DMS 273 (cell line): ENCODE results near the gene SMIM28.

Source experiments
- DNase-seq: peaks from one replicate; lab custom pipeline; 2025; ENCODE audit not compliant: unreplicated experiment; lab: John Stamatoyannopoulos, UW

SMIM28 gene

DNA sequence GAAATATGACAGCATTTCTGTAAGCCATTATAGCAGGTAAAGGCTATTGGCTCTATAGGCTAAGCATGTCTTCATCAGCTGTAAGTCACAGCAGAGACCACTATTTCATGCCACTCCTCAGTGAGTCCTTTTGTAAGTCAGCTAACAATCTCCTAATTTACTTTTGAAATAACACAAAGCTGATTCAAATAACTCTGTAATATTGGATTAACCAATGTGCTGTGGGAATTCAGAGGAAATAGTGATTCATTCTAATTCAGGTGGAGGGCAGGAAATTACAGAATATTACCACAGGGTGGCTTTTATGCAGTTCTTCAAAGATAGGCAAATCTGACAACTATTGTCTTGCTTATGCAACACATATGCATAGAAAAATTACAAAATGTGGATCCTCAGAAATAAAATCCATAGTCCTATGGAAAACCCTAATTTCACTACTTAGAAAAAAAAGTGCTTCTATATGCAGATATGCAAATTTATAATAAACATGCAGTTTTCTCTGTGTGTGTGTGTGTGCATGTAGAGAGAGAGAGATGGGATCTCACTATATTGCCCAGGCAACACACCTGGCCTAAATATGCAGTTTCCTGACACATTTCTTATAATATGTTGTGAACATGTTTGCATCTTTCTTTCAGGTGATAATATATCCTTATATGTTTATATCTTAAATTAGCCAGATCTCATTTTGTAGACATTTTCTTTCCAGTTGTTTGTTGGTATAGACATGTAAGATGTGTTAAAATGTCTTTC is 4.8 kb upstream of the SMIM28 start:
- no peak for DNase-seq

DNA sequence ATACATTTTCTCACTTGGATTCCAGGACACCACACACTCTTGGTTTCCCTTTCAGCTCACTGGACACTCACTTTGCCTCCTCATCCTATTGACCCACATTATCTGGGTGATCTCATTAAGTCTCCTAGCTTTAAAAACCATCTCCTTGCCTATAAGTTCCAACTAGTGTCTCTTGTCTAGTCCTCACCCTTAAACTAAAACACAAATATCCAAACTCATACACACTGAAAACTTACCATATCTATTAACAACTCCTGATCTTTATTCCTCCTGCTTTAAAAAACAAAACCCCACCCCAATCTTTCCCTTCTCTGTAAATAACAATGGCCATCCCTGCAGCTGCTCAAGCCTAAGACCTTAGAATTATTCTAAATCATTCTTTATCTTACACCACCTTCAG is 3.5 kb upstream of the SMIM28 start:
- no peak for DNase-seq

DNA sequence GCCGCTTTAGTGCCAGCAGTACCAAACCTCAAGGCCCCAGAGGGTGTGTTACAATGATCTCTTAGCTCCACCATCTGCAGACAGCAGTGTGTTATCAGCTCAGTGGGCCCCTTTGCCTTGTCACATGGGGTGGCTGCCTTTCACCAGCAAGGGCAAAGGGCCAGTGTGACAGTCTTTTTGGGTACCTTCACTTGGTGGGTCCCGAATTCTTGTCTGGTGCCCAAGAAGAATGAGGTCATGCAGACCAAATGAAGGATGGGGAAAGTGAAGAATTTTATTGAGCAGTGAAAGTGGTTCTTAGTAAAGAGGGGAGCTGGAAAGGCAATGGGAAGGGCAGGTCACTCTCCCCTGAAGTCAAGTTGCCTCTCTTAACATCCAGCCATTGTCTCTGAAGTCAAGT is 2.9 kb upstream of the SMIM28 start:
- no peak for DNase-seq

DNA sequence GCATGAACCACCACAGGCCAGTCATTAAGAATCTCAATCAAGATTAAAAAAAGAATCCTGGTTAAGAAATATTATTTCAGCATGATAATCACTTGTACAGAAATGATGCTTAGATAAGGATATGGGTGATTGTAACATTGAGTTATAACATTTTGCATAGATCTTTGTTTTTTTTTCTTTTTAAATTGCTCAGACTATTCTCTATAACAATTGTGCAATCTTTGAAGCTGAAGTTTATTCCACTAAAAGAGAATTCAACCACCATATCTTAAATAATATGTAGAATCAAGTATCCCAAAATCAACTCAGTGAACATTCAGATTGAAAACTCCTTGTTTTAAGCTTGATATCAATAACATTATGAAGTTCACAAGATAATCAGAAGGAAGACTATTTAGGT is 663 bp upstream of the SMIM28 start:
- no peak for DNase-seq

DNA sequence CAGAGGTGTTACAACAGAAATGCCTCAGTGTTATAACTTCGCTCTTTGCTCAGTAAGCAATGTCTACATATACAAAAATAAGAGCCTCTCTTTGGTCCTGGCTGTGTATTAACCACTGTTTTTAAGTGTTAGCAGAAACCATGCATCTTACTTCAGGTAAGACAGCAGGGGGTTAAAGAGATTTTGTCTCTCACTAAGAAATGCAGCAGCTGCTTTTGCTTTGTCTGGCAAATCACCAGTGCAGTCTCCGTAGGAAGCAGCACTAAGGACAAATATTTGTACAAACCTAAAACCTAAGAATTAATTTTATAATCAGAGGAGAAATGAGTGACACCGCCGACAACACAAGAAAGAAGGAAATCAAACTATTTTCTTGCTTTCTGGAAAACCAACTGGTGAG is 758 bp downstream of the SMIM28 start:
- DNase-seq, result no peak

DNA sequence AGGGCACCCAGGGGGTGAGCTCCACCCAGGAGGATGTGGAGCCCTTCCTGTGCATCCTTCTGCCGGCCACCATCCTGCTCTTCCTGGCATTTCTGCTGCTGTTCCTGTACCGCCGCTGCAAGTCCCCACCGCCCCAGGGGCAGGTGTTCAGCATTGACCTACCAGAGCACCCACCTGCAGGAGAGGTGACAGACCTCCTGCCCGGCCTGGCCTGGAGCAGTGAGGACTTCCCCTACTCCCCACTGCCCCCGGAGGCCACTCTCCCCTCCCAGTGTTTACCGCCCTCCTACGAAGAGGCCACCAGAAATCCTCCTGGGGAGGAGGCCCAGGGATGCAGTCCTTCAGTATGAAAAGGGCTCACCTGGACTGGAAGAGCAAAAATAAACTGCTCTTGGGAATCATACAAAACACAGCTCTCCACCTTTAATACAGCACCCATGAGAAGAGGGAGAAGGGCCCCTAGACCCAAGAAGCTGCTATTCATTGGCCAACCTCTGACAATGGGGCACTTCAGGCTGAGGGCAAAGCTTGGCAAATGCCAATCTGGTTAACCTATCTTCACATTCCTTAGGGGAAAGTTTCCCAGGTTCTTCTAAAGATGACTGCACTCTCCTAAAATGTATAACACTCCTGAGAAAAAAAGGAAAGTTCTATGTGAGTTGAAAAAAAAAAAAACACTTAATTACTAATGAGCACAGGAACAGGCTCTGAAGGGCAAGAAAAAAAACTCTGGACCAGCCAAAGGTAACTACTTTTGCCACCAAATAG is 5.0 kb downstream of the SMIM28 start:
- DNase-seq, result no peak

DNA sequence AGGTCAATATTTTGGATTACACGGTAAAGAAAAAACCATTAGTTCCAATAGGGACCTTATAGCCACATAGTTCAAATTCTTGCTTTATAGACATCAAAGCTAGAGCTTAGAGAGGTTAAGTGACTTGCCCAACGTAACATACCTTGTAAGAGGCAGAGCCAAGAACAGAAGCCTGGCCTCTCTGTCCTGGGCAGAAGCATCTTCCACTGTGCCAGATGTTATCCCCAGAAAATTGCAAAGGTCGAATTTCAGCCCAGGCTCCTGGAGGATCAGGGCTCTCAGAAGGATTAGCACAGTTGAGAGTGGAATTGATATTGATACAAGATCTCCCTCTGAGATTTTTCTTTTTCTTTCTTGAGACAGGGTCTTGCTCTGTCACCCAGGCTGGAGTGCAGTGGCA is 6.1 kb downstream of the SMIM28 start:
- DNase-seq, result peak; percentile 37

DNA sequence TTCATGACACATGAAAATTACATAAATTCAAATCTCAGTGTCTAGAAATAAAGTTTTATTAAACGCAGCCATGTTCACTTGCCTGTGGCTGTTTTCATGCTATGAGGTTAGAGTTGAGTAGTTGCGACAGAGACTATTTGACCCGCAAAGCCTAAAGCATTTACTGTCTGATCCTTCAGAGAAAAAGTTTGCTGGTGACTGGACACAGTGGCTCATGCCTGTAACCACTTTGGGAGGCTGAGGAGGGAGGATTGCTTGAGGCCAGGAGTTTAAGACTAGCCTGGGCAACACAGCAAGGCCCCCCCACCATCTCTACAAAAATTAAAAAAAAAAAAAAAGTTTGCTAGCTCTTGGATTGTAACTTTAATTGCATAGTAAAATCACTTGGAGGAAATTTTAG is 9.2 kb downstream of the SMIM28 start:
- no peak for DNase-seq

DNA sequence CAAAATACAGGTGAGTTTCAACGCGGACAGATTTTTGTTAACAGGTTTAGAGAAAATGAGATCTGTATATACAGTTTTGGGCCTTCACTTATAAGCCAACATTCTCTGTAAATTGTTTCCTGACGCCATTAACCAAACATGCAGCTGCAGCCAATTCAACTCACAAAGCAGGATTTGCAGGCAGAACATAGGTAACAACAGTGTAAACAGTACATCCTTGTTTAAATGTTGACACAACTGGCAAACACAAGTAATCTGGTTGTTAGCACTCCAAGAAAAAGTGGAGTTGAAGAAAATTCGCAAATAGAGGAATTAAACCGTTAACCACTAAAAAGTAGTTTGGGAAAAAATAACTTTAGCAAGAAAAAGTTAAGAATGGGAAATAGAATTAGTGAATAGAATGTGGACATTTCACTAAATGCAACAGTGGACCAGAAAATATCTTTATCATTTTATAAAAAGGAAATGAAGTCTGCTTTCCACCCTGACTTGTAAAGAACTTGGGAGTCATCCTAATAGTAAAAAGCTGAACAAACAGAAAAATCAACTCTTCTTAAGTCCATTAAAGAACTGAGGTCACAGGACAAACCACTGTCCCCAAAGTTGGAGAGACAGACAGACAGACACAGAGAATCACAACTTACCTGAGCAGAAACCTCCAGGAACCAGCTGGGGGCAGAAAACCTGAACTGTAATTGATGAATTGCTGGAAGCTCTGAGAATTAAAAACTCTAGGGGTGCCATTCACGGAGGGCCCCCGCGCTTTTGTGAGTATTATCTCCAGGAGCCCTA is 10.1 kb downstream of the SMIM28 start:
- DNase-seq, result no peak

DNA sequence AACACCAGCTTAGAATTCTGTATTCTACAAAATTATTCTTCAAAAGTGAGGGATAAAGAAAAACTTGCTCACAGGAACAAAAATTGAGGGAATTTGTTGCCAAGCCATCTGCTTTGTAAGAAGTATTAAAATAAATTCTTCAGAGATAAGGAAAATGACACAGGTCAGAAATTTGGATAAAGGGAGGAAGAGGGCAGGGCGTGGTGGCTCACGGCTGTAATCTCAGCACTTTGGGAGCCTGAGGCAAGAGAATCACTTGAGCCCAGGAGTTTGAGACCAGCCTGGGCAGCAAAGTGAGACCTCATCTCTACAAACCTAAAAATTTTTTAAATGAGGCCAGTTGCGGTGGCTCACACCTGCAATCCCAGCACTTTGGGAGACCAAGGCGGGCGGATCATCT is 11.8 kb downstream of the SMIM28 start:
- no peak for DNase-seq

DNA sequence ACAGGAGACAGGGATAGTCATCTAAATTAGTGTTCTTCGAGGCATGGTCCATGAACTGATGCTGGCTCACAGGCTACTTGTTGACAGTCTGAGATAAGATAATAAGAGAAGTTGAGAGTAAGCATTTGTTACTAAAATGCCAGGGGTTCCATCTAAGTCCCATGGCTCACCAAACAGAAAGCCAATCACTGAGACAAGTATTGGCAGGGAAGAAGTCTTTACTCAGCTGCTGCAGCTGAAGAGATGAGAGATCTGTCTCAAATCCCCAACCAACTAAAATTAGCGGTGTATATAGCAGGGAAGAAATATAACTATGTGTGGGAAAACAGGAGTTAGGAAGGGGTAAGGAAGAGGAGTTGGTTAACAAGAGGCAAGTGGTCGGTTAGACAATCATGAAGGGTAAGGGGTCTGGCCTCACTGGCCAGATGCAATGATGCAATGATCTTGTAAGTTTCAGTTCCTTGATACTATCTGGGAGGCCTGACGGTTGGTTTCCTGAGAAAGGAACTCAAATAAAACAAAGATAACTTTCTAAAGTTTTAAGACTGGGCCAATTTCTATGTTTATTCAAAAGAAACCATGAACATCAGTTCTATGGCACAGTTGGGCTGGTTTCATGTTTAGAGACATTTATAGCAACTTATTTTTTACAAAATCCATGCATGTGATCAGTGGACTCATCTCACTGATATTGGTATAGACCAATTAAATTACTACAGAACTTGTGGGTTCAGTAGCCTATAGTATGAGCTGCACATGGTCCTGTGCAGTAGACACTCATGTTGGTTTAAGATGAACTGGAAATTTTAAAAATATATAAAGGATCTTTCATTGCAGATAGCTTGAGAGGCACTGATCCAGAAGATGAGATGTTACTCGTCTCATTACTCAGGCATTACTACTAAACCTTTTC is 16.4 kb downstream of the SMIM28 start:
- no peak for DNase-seq

DNA sequence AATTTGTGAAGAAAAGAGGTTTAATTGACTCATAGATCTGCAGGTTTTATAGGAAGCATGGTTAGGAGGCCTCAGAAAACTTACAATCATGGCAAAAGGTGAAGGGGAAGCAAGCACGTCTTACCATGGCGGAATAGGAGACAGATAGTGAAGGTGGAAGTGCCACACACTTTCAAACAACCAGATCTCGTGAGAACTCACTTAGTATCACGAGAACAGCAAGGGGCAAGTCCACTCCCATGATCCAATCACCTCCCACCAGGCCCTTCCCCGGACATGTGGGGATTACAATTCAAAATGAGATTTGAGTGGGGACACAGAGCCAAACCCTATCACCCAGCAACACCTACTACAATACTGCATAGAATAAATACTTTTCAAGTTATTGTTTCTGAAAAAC is 19.0 kb downstream of the SMIM28 start:
- DNase-seq, result no peak

DNA sequence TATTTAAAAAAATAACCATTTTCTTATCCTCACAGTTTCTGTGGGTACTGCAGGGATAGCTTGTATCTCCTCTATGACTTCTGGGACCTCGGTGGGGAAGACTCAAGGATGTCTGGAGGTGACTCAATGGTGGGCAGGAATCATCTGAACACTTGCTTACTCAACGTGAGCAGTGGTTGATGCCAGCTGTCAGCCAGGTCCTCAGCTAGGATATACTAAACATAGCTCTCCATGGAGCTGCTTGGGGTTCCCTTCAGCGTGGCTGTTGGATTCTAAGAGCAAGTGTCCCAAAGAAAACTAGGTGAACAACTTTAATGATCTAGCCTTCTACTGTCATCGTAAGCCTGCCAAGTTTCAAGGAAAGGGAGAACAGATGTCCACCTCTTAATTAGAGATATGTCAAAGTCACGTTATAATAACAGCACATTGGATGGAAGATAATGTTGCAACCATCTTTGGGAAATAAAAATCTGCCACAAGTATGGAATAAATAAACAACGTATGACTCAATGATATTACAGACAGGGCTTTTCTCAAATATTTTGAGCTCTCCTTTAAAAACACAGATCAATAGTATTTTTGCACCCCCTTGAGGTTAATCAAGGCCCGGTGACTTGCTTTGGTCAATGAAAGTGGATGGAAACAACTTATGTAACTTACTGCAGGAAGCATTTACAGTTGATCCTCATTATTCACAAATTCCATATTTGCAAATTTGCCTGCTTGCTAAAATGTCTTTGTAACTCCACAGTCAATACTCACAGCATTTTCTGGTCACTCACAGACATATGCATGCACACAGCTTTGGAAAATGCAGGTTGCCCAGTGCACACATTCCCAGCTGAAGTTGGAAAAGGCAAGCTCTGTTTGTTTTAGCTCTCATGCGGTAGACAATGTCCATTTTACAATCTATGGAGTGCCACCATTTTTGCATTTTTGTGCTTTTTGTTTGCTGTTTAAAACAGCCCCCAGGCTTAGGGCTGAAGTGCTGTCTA is 19.7 kb downstream of the SMIM28 start:
- peak; percentile 57 for DNase-seq

DNA sequence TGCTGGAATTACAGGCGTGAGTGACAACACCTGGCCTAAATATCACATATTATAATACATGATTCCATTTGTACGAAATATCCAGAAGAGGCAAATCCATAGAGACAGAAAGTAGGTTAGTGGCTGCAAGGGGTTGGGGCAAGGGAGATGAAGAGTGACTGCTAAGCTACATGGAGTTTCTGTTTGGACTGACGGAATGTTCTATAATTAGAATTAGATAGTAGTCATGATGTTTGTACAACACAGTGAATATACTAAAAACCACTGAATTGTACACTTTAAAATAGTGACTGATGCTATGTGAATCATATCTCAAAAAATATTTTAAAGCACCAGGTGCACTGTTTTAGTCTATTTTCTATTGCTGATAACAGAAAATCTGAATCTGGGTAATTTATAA is 22.6 kb downstream of the SMIM28 start:
- DNase-seq, result no peak

DNA sequence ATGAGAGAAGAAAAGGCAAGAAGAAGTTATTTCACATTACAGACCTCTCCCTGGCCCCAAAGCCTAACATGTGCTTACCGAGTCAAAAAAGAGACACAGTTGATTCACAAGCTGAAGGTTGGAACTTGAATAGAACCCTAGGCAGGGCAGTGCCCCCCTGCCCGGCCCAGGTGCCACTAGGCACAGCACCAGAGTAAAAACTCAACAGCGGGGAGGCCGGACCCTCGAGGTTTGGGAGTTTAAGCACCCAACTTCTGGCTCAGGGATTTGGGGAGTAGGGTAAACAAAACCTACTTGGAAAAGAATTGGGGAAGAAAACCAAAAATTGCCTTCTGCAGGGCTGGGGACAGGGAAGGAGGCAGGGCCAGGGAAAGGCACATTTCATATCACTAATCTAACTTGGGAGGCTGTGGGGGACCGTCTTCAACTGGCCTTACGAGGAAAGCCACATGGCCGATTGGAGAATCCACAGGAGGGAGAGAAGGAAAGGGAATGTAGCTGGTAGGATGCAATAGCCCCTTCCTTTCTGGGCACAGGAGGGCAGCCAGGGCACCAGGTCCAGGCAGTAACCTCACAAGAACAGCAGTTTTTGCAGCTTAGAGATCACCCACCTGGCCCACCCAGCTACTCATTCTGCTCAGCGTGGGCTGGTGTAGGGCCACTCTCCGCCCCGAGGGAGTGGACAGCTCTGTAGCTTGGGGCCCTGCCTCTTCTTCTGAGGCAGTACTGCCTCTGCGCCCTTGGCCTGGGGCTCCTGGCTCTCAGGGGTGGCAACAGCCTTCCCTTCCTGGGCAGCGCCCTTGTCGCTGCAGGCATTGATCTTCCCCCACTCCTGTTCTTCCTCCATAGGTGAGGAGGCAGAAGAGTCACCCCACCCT is 24.5 kb downstream of the SMIM28 start:
- no peak for DNase-seq

DNA sequence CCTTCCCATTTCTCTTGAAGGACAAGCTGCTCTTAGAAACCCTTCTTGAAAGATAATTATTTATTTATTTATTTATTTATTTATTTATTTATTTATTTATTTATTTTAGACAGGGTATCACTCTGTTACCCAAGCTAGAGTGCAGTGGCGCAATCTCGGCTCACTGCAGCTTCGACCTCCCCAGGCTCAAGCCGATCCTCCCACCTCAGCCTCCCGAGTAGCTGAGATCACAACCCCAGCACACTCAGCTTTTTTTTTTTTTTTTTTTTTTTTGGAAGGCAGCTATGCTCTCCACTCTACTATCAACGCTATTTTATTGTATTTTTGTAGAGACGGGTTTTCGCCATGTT is 25.1 kb downstream of the SMIM28 start:
- no peak for DNase-seq

DNA sequence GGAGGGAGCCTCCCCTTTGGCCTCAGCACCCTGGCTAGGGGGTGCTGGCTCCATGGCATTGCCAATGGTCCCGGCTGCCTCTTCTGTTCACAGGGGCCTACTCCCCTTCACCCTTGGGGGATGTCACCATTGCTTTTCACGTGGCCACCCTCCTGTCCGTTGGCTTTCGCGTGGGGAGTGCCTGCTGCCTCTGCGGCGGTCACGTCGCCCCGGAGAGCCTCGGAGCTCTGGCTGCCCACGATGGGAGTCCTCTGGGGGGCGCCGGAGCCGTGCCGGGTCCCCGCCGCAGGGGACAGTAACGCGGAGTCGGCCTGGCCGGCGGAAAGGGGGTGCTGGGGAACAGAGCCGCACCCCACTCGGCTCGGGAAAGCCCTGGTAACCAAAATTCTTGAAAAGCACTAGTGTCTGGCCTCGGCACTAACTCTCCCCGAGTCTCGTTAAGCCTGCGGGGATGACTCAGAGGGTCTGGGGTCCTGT is 25.7 kb downstream of the SMIM28 start:
- peak; percentile 65 for DNase-seq

DNA sequence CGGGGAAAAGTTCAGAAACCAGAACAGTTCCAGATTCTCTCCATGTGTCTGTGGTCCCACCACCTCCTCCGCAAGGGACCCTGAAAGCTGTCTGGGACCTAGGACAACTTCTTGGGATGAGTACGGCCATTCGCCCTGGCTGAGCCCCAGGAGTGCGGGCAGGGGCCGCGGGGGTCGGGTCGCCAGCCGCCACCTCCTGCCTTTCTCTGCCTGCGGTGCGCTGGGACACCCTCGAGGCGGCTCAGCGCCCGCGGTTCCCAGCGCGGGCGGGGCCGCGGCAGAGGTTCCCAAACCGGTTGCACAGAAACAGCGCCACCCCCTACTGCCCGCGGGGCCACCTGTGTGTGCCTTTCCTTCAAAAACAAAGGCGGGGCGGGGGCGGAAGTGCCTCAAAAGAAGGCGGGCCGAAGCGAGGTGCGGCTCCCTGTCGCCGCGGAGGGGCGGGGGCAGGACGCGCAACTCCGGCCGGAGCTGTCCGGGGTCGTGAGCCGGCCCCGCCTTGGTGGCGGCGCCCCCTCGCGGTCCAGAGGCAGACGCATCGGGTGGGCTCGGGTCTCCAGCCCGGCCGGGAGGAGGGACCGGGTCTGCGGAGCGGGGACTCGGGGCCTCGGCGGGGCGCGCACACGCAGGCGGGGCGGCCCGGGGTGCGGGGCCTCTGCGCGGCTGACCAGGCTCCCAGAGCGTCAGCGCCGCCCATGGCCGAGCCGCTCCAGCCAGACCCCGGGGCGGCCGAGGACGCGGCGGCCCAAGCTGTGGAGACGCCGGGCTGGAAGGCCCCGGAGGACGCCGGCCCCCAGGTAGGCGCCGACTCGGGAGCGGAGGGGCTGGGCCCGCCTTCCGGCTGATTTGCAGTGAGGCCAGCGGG is 26.3 kb downstream of the SMIM28 start, which contains the start of gene HEBP2:
HEBP2 (plus strand) TSS at position 423 of the 865 bp plus-strand sequence; CDS start at position 696, 273 bp downstream.
- DNase-seq, result peak; percentile 97
